Measurements from ENCODE around the gene BACH2. TPM values are rescaled to one million over a fixed set of nuclear protein-coding genes. Genes with fewer than 3 reads are reported as not detected.

Gene BACH2
- total RNA-seq, 4 donors from 2014 or later = 9.3 to 34.5 (median 11.1) TPM

DNA sequence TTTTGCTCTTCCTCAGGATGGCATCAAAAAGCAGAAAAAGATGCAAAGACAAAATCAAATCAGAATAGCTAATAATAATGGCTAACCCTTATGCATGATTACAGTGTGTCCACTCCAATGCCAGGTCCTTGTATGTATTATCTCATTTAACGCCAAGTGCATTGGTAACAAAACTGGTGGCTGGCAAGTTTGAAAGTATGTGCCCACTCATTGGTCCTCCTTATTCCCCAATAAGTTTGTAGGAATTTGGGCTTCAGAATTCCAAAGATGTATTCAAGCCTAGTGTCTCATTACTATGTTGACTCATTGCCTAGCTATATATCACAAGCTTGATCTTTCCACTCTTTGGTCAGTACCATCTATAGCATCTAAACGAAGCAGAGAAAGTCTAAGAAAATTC, 205.8 kb downstream of the BACH2 start:
- no peak for DNase-seq (ENCODE audit: low spot score in 2 of 2)
- H3K4me3 ChIP-seq (ENCODE audit: low read depth, poor library complexity, severe bottlenecking) = no peak overlapping the region
- intact Hi-C loops (cut with DNase I; ENCODE audit: low total_unique reads) = loop anchor here (10.0 kb wide), 1 partner anchor 384 kb away; no protein-coding TSS in a partner anchor
- no peak for TF ChIP-seq POLR2A (IDR thresholded peaks at IDR 0.05)
- TF ChIP-seq, protein P1, sequence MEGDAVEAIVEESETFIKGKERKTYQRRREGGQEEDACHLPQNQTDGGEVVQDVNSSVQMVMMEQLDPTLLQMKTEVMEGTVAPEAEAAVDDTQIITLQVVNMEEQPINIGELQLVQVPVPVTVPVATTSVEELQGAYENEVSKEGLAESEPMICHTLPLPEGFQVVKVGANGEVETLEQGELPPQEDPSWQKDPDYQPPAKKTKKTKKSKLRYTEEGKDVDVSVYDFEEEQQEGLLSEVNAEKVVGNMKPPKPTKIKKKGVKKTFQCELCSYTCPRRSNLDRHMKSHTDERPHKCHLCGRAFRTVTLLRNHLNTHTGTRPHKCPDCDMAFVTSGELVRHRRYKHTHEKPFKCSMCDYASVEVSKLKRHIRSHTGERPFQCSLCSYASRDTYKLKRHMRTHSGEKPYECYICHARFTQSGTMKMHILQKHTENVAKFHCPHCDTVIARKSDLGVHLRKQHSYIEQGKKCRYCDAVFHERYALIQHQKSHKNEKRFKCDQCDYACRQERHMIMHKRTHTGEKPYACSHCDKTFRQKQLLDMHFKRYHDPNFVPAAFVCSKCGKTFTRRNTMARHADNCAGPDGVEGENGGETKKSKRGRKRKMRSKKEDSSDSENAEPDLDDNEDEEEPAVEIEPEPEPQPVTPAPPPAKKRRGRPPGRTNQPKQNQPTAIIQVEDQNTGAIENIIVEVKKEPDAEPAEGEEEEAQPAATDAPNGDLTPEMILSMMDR (IDR thresholded peaks at IDR 0.05) = no peak
- 88 to 91% methylated on average over 2 of the region's 2 CpGs for WGBS, 2 donors

DNA sequence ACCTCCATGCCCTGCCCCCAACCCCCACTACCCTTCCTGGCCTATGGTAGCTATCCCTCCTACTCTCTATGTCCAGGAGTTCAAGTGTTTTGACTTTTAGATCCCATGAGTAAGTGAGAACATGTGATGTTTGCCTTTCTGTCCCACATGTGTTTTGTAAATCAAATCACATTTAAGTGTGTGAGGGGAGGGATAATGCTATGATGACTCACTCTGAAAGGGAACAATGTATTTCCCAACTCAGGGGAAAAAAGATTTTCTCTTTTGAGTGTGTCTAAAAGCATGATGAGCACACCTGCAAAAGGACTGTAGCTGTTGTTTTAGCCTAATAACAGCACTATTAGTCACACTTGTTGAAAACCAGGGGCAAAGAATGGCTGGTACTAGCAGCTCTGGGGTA, 208.6 kb downstream of the BACH2 start:
- no peak for DNase-seq (ENCODE audit: low spot score in 2 of 2)
- H3K4me3 ChIP-seq (ENCODE audit: low read depth, poor library complexity, severe bottlenecking) = no peak overlapping the region
- TF ChIP-seq, protein P1 (IDR thresholded peaks at IDR 0.05) = no peak
- TF ChIP-seq POLR2A (IDR thresholded peaks at IDR 0.05) = no peak
- intact Hi-C loops (cut with DNase I; ENCODE audit: low total_unique reads) = no loop called here

DNA sequence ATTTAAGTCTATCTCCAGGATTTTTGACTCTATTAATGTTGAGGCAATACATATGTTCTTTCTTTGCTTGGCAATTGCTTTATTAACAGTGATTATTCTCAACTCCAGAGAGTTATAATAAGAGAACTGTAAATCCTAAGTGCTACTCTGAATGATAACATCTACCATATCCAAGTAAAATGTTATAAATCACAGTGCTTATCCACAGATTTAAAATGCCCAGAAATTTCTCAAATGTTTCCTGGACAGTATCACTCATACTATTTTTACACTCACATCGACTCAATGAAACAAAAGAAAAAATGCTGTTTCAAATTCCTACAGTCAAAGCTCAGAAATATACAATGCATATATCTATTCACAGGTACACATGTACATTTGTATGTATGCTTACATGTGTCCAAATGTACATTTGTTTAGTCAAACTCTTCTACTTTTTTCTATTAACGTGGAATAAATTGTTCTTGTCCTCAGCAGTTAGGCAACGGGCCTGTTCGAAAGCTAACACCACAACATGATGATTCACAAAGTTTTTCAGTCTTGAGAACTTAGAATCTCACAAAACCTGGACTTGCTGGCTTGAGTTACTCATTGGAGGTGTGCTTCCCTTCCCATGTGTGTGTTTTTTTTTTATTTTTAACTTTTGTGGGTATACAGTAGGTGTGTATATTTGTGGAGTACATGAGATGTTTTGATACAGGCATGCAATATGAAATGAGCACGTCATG, 209.4 kb downstream of the BACH2 start:
- TF ChIP-seq, protein P1 (IDR thresholded peaks at IDR 0.05) = no peak
- no peak for TF ChIP-seq POLR2A (IDR thresholded peaks at IDR 0.05)
- no peak overlapping the region for H3K4me3 ChIP-seq (ENCODE audit: low read depth, poor library complexity, severe bottlenecking)
- intact Hi-C loops (cut with DNase I; ENCODE audit: low total_unique reads) = no loop called here
- WGBS, 2 donors = 68 to 88% methylated on average over 5 of the region's 5 CpGs
- DNase-seq (ENCODE audit: low spot score in 2 of 2) = no peak

DNA sequence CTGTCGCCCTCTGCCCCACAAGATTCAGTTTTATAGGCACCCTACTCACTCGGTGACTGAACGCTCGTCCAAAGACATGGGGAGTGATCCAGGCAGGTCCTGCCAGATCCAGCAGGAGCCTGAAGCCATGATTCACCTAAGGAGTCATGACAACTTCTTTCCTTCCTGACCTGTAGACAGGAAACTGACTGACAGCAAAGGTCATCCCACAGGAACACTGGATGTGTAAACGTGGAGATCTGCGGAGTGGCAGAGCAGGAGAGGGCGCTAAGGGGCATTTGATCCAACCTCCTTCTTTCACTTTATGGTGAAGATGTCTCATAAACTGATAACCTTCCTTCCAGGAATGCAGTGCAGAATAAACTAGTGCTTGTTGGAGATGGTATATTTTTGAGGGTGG, 210.1 kb downstream of the BACH2 start:
- 72 to 78% methylated on average over 7 of the region's 7 CpGs for WGBS, 2 donors
- intact Hi-C loops (cut with DNase I; ENCODE audit: low total_unique reads) = no loop called here
- no peak for DNase-seq (ENCODE audit: low spot score in 2 of 2)
- TF ChIP-seq, protein P1 (IDR thresholded peaks at IDR 0.05) = no peak
- TF ChIP-seq POLR2A (IDR thresholded peaks at IDR 0.05) = no peak
- H3K4me3 ChIP-seq (ENCODE audit: low read depth, poor library complexity, severe bottlenecking) = no peak overlapping the region

DNA sequence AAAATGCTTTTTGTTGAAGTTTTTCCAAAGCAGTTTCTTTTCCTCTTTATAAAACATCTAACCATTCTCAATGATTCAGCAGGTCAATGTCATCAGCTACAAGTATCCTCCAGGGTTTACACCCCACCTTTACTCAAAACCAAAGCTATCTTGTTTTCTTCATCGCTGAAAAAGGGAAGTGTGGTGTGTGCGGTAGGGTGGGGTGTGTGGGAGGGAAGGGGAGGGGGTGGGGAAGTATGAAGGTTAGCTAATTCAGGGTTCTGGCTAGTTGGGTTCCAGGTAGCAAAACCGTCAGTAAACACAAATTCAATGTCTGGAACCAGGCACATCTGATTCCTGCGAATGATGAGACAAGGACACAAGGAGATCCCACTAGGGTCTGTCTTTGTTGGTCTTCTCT, 212.8 kb downstream of the BACH2 start:
- TF ChIP-seq, protein P1 (IDR thresholded peaks at IDR 0.05) = no peak
- no peak for TF ChIP-seq POLR2A (IDR thresholded peaks at IDR 0.05)
- WGBS, 2 donors = 84 to 88% methylated on average over 4 of the region's 4 CpGs
- intact Hi-C loops (cut with DNase I; ENCODE audit: low total_unique reads) = no loop called here
- H3K4me3 ChIP-seq (ENCODE audit: low read depth, poor library complexity, severe bottlenecking) = no peak overlapping the region
- no peak for DNase-seq (ENCODE audit: low spot score in 2 of 2)

DNA sequence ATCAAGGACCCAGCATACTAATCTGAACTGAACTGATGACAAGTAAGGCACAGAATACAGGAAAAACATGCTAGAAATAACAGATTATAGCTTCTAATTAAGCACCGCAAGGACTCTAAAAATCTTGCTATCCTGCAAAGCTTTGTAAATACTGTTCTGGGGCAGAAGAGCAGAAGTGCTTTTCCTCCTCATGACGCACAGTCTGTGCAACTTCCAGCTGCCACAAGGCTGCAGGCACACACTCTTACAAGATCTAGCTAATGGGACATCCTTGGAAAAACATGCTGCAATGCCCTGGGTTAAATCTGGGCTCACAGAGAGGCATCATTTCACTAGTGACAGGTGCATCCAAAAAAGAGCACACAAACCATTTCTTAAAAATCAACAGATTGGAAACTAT, 213.8 kb downstream of the BACH2 start:
- intact Hi-C loops (cut with DNase I; ENCODE audit: low total_unique reads) = no loop called here
- 81 to 87% methylated on average over 2 of the region's 2 CpGs for WGBS, 2 donors
- TF ChIP-seq POLR2A (IDR thresholded peaks at IDR 0.05) = no peak
- TF ChIP-seq, protein P1 (IDR thresholded peaks at IDR 0.05) = no peak
- H3K4me3 ChIP-seq (ENCODE audit: low read depth, poor library complexity, severe bottlenecking) = no peak overlapping the region
- DNase-seq (ENCODE audit: low spot score in 2 of 2) = no peak
